Mesenchymal stem cell (in vitro differentiated cells and primary cell): ENCODE measurements around the gene PIAS4.

Source experiments
- DNase-seq: peaks from one replicate; pipeline ENCODE4 v3.0.0-alpha.2; 2013
- H2AFZ ChIP-seq: one replicate; pipeline ENCODE4 v1.6.1; 2013; ENCODE audit warnings: low read depth, mild to moderate bottlenecking, control low read depth, inconsistent platforms, low read length, moderate library complexity
- H2AK5ac ChIP-seq: 2 replicates; pipeline ENCODE4 v1.6.1; 2013; ENCODE audit warnings: low read length, moderate library complexity, mild to moderate bottlenecking, inconsistent platforms; ENCODE audit not compliant: severe bottlenecking
- H2BK120ac ChIP-seq: one replicate; pipeline ENCODE4 v1.6.1; 2013; ENCODE audit warnings: low read depth, mild to moderate bottlenecking, inconsistent platforms, low read length, moderate library complexity
- H2BK12ac ChIP-seq, 2 experiments: one replicate each; pipeline ENCODE4 v1.6.1; 2013; ENCODE audit warnings: inconsistent platforms in 2 of 2, low read length in 2 of 2, mild to moderate bottlenecking in 2 of 2, moderate library complexity in 2 of 2, control low read depth in 1 of 2
- H2BK15ac ChIP-seq: one replicate; pipeline ENCODE4 v1.6.1; 2013; ENCODE audit warnings: mild to moderate bottlenecking, low read depth, inconsistent platforms; ENCODE audit not compliant: poor library complexity, severe bottlenecking
- H2BK5ac ChIP-seq: 2 replicates; pipeline ENCODE4 v1.6.1; 2013; ENCODE audit warnings: low read depth, mild to moderate bottlenecking, low read length, control low read depth, inconsistent platforms; ENCODE audit not compliant: poor library complexity, severe bottlenecking
- H3K14ac ChIP-seq, 2 experiments: one replicate each; pipeline ENCODE4 v1.6.1; 2013; ENCODE audit warnings: inconsistent platforms in 2 of 2, low read length in 2 of 2, control low read depth in 1 of 2, mild to moderate bottlenecking in 1 of 2, moderate library complexity in 1 of 2
- H3K18ac ChIP-seq, 2 experiments: one replicate each; pipeline ENCODE4 v1.6.1; 2013; ENCODE audit warnings: inconsistent platforms in 2 of 2, low read length in 2 of 2, control low read depth in 1 of 2, low read depth in 1 of 2, mild to moderate bottlenecking in 1 of 2
- H3K23ac ChIP-seq, 2 experiments: one replicate each; pipeline ENCODE4 v1.6.1; 2013; ENCODE audit warnings: inconsistent platforms in 2 of 2, low read length in 2 of 2, mild to moderate bottlenecking in 2 of 2, moderate library complexity in 2 of 2, control low read depth in 1 of 2
- H3K27ac ChIP-seq: 2 replicates; pipeline ENCODE4 v1.5.1; 2013; ENCODE audit warnings: mild to moderate bottlenecking, moderate library complexity, low read length, control low read depth, inconsistent platforms; ENCODE audit not compliant: poor library complexity, severe bottlenecking
- H3K27me3 ChIP-seq, 2 experiments: 2 replicates each; pipeline versions ENCODE4 v1.6.1 to v1.7.0; 2013; ENCODE audit warnings: low read length in 2 of 2, mild to moderate bottlenecking in 2 of 2, moderate library complexity in 2 of 2, control low read depth in 1 of 2, inconsistent platforms in 1 of 2; ENCODE audit not compliant: control insufficient read depth in 1 of 2, insufficient read depth in 1 of 2
- H3K36me3 ChIP-seq, 2 experiments: 2 replicates each; pipeline versions ENCODE4 v1.6.1 to v1.7.0; 2013; ENCODE audit warnings: low read length in 2 of 2, control low read depth in 1 of 2, inconsistent platforms in 1 of 2, low read depth in 1 of 2, mild to moderate bottlenecking in 1 of 2; ENCODE audit not compliant: insufficient read depth in 2 of 2, control insufficient read depth in 1 of 2
- H3K4ac ChIP-seq, 2 experiments: one replicate each; pipeline ENCODE4 v1.6.1; 2013; ENCODE audit warnings: inconsistent platforms in 2 of 2, low read length in 2 of 2, mild to moderate bottlenecking in 2 of 2, moderate library complexity in 2 of 2, control low read depth in 1 of 2, low read depth in 1 of 2
- H3K4me1 ChIP-seq: 2 replicates; pipeline ENCODE4 v1.6.1; 2013; ENCODE audit warnings: low read depth, low read length, control low read depth; ENCODE audit not compliant: control insufficient read depth, insufficient read depth
- H3K4me2 ChIP-seq: 2 replicates; pipeline ENCODE4 v1.6.1; 2013; ENCODE audit warnings: low read length, mild to moderate bottlenecking, inconsistent platforms; ENCODE audit not compliant: poor library complexity, severe bottlenecking
- H3K4me3 ChIP-seq, 2 experiments: 2 replicates each; pipeline versions ENCODE4 v1.5.1 to v1.7.0; 2013; ENCODE audit warnings: low read length in 2 of 2, mild to moderate bottlenecking in 2 of 2, control low read depth in 1 of 2, low read depth in 1 of 2; ENCODE audit not compliant: insufficient read depth in 1 of 2
- H3K79me1 ChIP-seq: replicated peaks from 2 replicates; pipeline ENCODE4 v1.6.1; 2013; ENCODE audit warnings: mild to moderate bottlenecking, control low read depth, low read length, inconsistent platforms; ENCODE audit not compliant: poor library complexity, severe bottlenecking
- H3K9ac ChIP-seq: 2 replicates; pipeline ENCODE4 v1.7.0; 2013; ENCODE audit warnings: mild to moderate bottlenecking, low read length, moderate library complexity
- H3K9me3 ChIP-seq: 2 replicates; pipeline ENCODE4 v1.7.0; 2013; ENCODE audit warnings: mild to moderate bottlenecking, low read length; ENCODE audit not compliant: control insufficient read depth
- H4K8ac ChIP-seq: one replicate; pipeline ENCODE4 v1.6.1; 2013; ENCODE audit warnings: inconsistent platforms, mild to moderate bottlenecking, low read length, moderate library complexity
- H4K91ac ChIP-seq: one replicate; pipeline ENCODE4 v1.6.1; 2013; ENCODE audit warnings: mild to moderate bottlenecking, low read length, inconsistent platforms
- WGBS: methylation state at CpG from one replicate; pipeline ENCODE4 v1.1.7; 2013; ENCODE audit warnings: mixed read lengths; 5-methylcytosine and 5-hydroxymethylcytosine counted together

Gene PIAS4

DNA sequence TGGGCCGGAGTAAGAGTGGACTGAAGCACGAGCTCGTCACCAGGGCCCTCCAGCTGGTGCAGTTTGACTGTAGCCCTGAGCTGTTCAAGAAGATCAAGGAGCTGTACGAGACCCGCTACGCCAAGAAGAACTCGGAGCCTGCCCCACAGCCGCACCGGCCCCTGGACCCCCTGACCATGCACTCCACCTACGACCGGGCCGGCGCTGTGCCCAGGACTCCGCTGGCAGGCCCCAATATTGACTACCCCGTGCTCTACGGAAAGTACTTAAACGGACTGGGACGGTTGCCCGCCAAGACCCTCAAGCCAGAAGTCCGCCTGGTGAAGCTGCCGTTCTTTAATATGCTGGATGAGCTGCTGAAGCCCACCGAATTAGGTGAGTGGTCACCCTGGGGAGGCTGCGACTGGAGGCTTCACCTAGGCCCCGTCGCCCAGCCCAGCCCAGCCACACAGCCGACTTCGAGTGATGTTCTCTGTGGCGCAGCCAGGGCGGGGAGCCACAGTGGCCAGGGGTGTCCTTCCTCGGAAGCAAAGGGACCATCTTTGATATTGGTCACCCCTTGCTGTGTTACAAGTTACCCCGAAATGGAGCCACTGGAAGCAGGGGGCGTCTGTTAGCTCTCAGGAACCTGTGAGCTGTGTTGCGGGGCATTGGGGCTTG lies 5.6 kb downstream of the PIAS4 start:
- H3K9me3 ChIP-seq: no peaks in the 10 kb centered on the region
- H3K9ac ChIP-seq: no peak overlapping the region
- no peak overlapping the region for H3K18ac ChIP-seq
- peaks cover 32 to 76% of the 10 kb centered on the region in 2 experiments for H3K36me3 ChIP-seq
- H3K14ac ChIP-seq: no peak overlapping the region
- no peak overlapping the region for H2BK120ac ChIP-seq
- no peak overlapping the region for H2AFZ ChIP-seq
- H3K27me3 ChIP-seq: no peaks in the 10 kb centered on the region
- 96% methylated on average over 33 of the region's 33 CpGs for WGBS
- H2BK5ac ChIP-seq: no peak overlapping the region
- DNase-seq: no peak
- no peak overlapping the region for H3K23ac ChIP-seq
- peaks cover 60% of the 10 kb centered on the region for H3K4me1 ChIP-seq
- peaks cover 45% of the 10 kb centered on the region for H3K79me1 ChIP-seq
- no peak overlapping the region for H3K4me2 ChIP-seq
- no peak overlapping the region for H3K27ac ChIP-seq
- H4K8ac ChIP-seq: no peak overlapping the region
- no peak overlapping the region for H3K4me3 ChIP-seq
- H2AK5ac ChIP-seq: no peak overlapping the region
- no peak overlapping the region for H3K4ac ChIP-seq
- H2BK15ac ChIP-seq: no peak overlapping the region
- H2BK12ac ChIP-seq: no peak overlapping the region
- no peak overlapping the region for H4K91ac ChIP-seq

DNA sequence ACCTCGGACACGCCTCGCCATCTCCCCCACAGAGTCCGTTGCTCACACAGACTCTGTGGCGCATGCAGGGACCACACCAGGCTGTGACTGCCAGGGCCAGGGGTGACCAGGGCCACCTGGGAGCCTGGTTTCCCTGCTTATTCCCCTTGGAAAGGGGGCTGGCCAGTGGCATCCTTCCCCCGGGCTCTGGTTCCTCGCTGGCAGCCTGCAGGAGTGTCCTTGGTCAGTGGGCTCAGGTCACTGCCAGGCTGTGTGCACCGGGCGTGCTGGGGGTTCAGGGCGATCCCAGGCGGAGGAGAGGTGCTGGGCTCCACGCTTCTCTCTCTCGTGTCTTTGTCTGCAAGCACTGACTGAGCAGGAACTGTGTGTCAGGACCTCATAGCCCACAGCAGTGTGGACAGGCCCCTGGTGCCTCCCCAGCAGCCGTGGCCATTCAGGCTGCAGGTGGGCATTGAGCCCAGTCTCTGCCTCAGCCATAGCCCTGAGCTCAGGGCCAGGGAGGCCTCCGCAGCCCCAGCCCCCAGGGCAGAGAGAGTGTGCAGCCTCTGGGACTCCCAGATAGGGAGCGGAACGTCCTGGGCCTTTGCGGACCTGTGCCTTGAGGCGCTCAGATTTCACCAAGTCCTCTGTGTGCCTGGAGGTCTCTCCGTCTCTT lies 6.5 kb downstream of the PIAS4 start:
- peaks cover 32 to 85% of the 10 kb centered on the region in 2 experiments for H3K36me3 ChIP-seq
- H3K27ac ChIP-seq: no peak overlapping the region
- H3K79me1 ChIP-seq: peaks cover 50% of the 10 kb centered on the region
- no peak for DNase-seq
- H2AFZ ChIP-seq: no peak overlapping the region
- peak overlapping the region; percentile 15 for H4K91ac ChIP-seq
- no peaks in the 10 kb centered on the region for H3K27me3 ChIP-seq
- no peak overlapping the region for H2BK15ac ChIP-seq
- no peak overlapping the region for H2BK12ac ChIP-seq
- H3K14ac ChIP-seq: no peak overlapping the region
- no peak overlapping the region for H3K23ac ChIP-seq
- no peak overlapping the region for H3K4me3 ChIP-seq
- no peak overlapping the region for H3K4ac ChIP-seq
- no peak overlapping the region for H2AK5ac ChIP-seq
- H3K9me3 ChIP-seq: no peaks in the 10 kb centered on the region
- H3K4me1 ChIP-seq: peaks cover 60% of the 10 kb centered on the region
- WGBS: 96% methylated on average over 20 of the region's 20 CpGs
- no peak overlapping the region for H3K9ac ChIP-seq
- no peak overlapping the region for H3K18ac ChIP-seq
- no peak overlapping the region for H3K4me2 ChIP-seq
- H2BK120ac ChIP-seq: no peak overlapping the region
- H4K8ac ChIP-seq: no peak overlapping the region
- no peak overlapping the region for H2BK5ac ChIP-seq

DNA sequence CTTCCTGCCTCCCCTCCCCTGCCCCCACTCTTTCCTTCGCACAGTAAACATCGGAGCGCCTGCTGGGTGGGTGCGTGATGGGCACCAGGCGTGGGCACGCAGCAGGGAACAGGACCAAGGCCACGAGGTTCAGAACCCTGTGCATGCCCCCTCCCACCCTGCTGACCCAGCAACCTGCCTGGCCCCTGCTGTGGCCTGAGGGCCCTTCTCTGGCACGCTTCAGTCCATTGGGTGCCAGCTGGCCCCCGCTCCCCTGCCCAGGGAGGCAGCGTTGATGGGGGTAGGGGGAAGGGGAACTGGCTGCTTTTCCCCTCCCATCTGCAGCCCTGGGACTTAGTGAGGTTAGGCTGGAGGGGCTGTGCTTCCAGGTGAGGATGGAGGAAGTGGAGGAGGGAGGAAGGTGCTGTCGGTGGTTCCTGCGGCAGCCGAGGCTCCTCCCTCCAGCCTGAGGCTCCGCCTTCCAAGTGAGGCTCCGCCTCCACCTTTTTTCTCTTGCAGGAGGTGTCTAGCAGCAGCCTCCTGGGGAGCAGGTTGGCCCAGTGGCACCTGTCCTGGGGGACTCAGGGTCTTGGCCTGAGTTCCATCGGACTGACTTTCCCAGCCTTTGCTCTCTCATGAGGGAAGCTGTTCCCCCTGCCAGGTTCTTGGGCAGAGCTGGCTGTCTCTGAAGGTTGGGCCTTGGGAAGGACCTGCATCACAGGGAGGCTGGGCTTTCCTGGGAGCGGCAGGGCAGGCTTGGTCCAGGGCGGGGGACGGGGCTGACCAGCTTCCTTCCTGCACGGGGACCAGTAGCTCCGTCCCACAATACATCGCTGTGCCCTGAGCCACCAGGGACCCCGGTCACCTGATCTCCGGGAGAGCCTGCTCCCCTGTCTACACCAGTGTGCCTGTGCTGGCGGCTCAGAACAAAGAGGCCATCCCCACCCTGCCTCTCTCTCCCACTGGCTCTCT lies 7.3 kb downstream of the PIAS4 start:
- Histone ChIP-seq H2BK5ac (no peak overlapping the region), H3K18ac (peak overlapping the region in 1 of 2 experiments; percentile 67), H4K91ac (no peak overlapping the region), H3K36me3 (peaks cover 32 to 92% of the 10 kb centered on the region in 2 experiments), H3K4me3 (no peak overlapping the region), H3K4me2 (no peak overlapping the region), H3K14ac (peak overlapping the region in 1 of 2 experiments; percentile 81), H3K27me3 (no peaks in the 10 kb centered on the region), H2BK12ac (peak overlapping the region in 1 of 2 experiments; percentile 64), H3K23ac (peak overlapping the region in 1 of 2 experiments; percentile 41), H4K8ac (no peak overlapping the region), H3K4me1 (peaks cover 54% of the 10 kb centered on the region), H3K79me1 (peaks cover 50% of the 10 kb centered on the region), H2AK5ac (no peak overlapping the region), H2BK15ac (no peak overlapping the region), H3K27ac (no peak overlapping the region), H2AFZ (no peak overlapping the region), H2BK120ac (no peak overlapping the region), H3K4ac (peak overlapping the region; percentile 7 to 29), H3K9ac (no peak overlapping the region), H3K9me3 (no peaks in the 10 kb centered on the region)
- WGBS: 77% methylated on average over 25 of the region's 25 CpGs
- DNase-seq: no peak
